HCT116 (cell line): ENCODE results near the gene CPT1B. TPM values are rescaled to one million over a fixed set of nuclear protein-coding genes. Genes with fewer than 3 reads are reported as not detected.
A peak's percentile ranks its signal among the peaks of the same experiment; 100 is the strongest.

Experiments
- ATAC-seq: fragments of 200-7000 bp; cut with Tn5 transposase; 2 replicates; pipeline ENCODE4 v1.9.1; 2020; ENCODE audit warnings: mild to moderate bottlenecking, moderate library complexity
- BruUV-seq: library from RNA; stranded (reverse); fragments of 400-500 nt; replicated peaks from 2 replicates; lab custom pipeline; 2021; lab: Mats Ljungman, UMichigan
- CTCF ChIA-PET: fragments of 300-600 bp; sonication (Branson Sonifier 250); formaldehyde crosslinking; loops from one replicate; lab custom pipeline; 2021; ENCODE audit warnings: antibody characterized with exemption; lab: Charles Lee
- POLR2A ChIA-PET: fragments of 300-600, 350-600 bp; sonication (Branson Sonifier 250); formaldehyde crosslinking; loops from one replicate; lab custom pipeline; 2021; ENCODE audit warnings: antibody characterized with exemption; lab: Charles Lee
- RAD21 ChIA-PET, 2 experiments: fragments of 300-600 bp; sonication (Branson Sonifier 250); formaldehyde crosslinking; loops; one replicate each; lab custom pipeline; 2023; ENCODE audit warnings: low total read pairs in 2 of 2; ENCODE audit not compliant: uncharacterized antibody in 2 of 2, unreplicated experiment in 2 of 2, low non-redundant PET in 1 of 2; lab: Charles Lee
- DNase-seq: peaks from one replicate; pipeline ENCODE4 v3.0.0-alpha.2; 2010; ENCODE audit warnings: low read depth, low spot score
- H2AFZ ChIP-seq: fragments of 200-600 bp; shearing (Covaris generic), sonication (generic); 2 replicates; pipeline ENCODE4 v1.6.1; 2017; ENCODE audit warnings: low read depth, mixed run types, mixed read lengths, antibody characterized with exemption, low read length; ENCODE audit not compliant: poor library complexity, severe bottlenecking
- H3K27ac ChIP-seq: 2 replicates; pipeline ENCODE4 v1.5.1; 2012; ENCODE audit warnings: low read depth, low read length
- H3K27me3 ChIP-seq: fragments of 200-600 bp; sonication (generic); 2 replicates; pipeline ENCODE4 v1.6.1; 2016; ENCODE audit warnings: mixed run types, low read length, mixed read lengths; ENCODE audit not compliant: insufficient read depth
- H3K36me3 ChIP-seq, 2 experiments: fragments of 200-500 bp in 1 of 2; fragments of 200-600 bp in 1 of 2; sonication (Bioruptor generic) in 1 of 2; sonication (generic) in 1 of 2; 2 replicates each; pipeline versions ENCODE4 v1.5.1 to v1.6.1; 2014 to 2016; ENCODE audit warnings: low read length in 2 of 2, inconsistent platforms in 1 of 2, mixed read lengths in 1 of 2, mixed run types in 1 of 2; ENCODE audit not compliant: insufficient read depth in 2 of 2, control insufficient read depth in 1 of 2
- H3K4me1 ChIP-seq, 2 experiments: fragments of 200-600 bp in 1 of 2; sonication (generic) in 1 of 2; 2 replicates each; pipeline versions ENCODE4 v1.5.1 to v1.6.1; 2012 to 2017; ENCODE audit warnings: low read length in 2 of 2, inconsistent platforms in 1 of 2, mild to moderate bottlenecking in 1 of 2, mixed read lengths in 1 of 2, mixed run types in 1 of 2, moderate library complexity in 1 of 2; ENCODE audit not compliant: insufficient read depth in 2 of 2, control insufficient read depth in 1 of 2
- H3K4me2 ChIP-seq: fragments of 200-600 bp; sonication (generic); 2 replicates; pipeline ENCODE4 v1.6.1; 2017; ENCODE audit warnings: mixed run types, low read length, mixed read lengths
- H3K4me3 ChIP-seq, 2 experiments: fragments of 200-600 bp in 1 of 2; sonication (generic) in 1 of 2; replicated peaks in 1 of 2; 2 replicates each; pipeline ENCODE4 v1.5.1; 2011 to 2016; ENCODE audit warnings: low read length in 2 of 2, control low read depth in 1 of 2, low read depth in 1 of 2, mild to moderate bottlenecking in 1 of 2, mixed read lengths in 1 of 2, mixed run types in 1 of 2
- H3K79me2 ChIP-seq: fragments of 200-600 bp; sonication (generic); 2 replicates; pipeline ENCODE4 v1.6.1; 2017; ENCODE audit warnings: mild to moderate bottlenecking, mixed run types, low read length, moderate library complexity, mixed read lengths; ENCODE audit not compliant: insufficient read depth
- H3K9ac ChIP-seq: fragments of 200-600 bp; sonication (generic); 2 replicates; pipeline ENCODE4 v1.6.1; 2016; ENCODE audit warnings: low read length, mixed read lengths
- H3K9me2 ChIP-seq: fragments of 200-600 bp; sonication (generic), shearing (Covaris generic); 2 replicates; pipeline ENCODE4 v1.6.1; 2017; ENCODE audit warnings: mixed run types, mild to moderate bottlenecking, moderate library complexity; ENCODE audit not compliant: insufficient read depth
- H3K9me3 ChIP-seq, 2 experiments: fragments of 200-500 bp in 1 of 2; fragments of 200-600 bp in 1 of 2; sonication (Bioruptor generic) in 1 of 2; sonication (generic) in 1 of 2; 2 replicates each; pipeline ENCODE4 v1.6.1; 2014 to 2017; ENCODE audit warnings: low read length in 2 of 2, mixed read lengths in 2 of 2, inconsistent platforms in 1 of 2, low read depth in 1 of 2, mild to moderate bottlenecking in 1 of 2, mixed run types in 1 of 2, moderate library complexity in 1 of 2; ENCODE audit not compliant: control insufficient read depth in 1 of 2, insufficient read depth in 1 of 2
- H4K20me1 ChIP-seq: fragments of 200-600 bp; sonication (generic), shearing (Covaris generic); 2 replicates; pipeline ENCODE4 v1.6.1; 2017; ENCODE audit warnings: mixed run types, mild to moderate bottlenecking, moderate library complexity; ENCODE audit not compliant: insufficient read depth
- CEBPB ChIP-seq: IDR thresholded peaks from 2 replicates; pipeline ENCODE4 v1.6.1; 2012; ENCODE audit warnings: low read depth
- JUND ChIP-seq: IDR thresholded peaks from 2 replicates; pipeline ENCODE4 v1.6.1; 2012
- POLR2A ChIP-seq: IDR thresholded peaks from 2 replicates; pipeline ENCODE4 v1.7.0; 2011; ENCODE audit warnings: borderline replicate concordance; ENCODE audit not compliant: insufficient read depth, insufficient read length; ENCODE audit errors: extremely low read depth
- POLR2AphosphoS5 ChIP-seq: IDR thresholded peaks from 2 replicates; pipeline ENCODE4 v1.6.1; 2011; ENCODE audit warnings: mild to moderate bottlenecking, low read depth, low read length, moderate library complexity
- SIN3A ChIP-seq: IDR thresholded peaks from 2 replicates; pipeline ENCODE4 v1.6.1; 2012; ENCODE audit warnings: low read depth
- SRF ChIP-seq: IDR thresholded peaks from 2 replicates; pipeline ENCODE4 v1.6.1; 2012; ENCODE audit warnings: low read depth
- TCF7L2 ChIP-seq: IDR thresholded peaks from 2 replicates; pipeline ENCODE4 v1.7.0; 2011; ENCODE audit warnings: borderline replicate concordance, inconsistent platforms; ENCODE audit not compliant: insufficient read depth, insufficient read length; ENCODE audit errors: extremely low read depth
- intact Hi-C: fragments of 100-400 bp; cut with micrococcal nuclease; formaldehyde crosslinking; loops from 2 replicates; pipeline ENCODE4 v1.10.0; 2022
- total RNA-seq: library from RNA; stranded (reverse); gene quantifications from one replicate; pipeline ENCODE4 v1.2.1, GENCODE V29; 2021; ENCODE audit not compliant: unreplicated experiment
- TF ChIP-seq, protein P1 (sequence below): IDR thresholded peaks from 2 replicates; pipeline ENCODE4 v1.6.1; 2012; ENCODE audit warnings: low read depth
- TF ChIP-seq, protein P2 (sequence below): IDR thresholded peaks from 2 replicates; pipeline ENCODE4 v1.6.1; 2012

CPT1B gene
- total RNA-seq, 1 experiment from 2014 or later = 35.1 TPM

GRCh38 chr22:50600538-50600937, 22.3 kb upstream of the CPT1B start, which contains the start of gene MAPK8IP2 (continued):
- no peak for TF ChIP-seq TCF7L2
- no peak for TF ChIP-seq POLR2AphosphoS5
- no peak for TF ChIP-seq SRF

- intact Hi-C loops = no loop called here
- POLR2A ChIA-PET = no interaction called here
- H3K9me3 ChIP-seq = no peaks in the 10 kb centered on the region
- RAD21 ChIA-PET = no interaction called here
- no peaks in the 10 kb centered on the region for H3K9me2 ChIP-seq
- H3K36me3 ChIP-seq = no peaks in the 10 kb centered on the region
- no peak overlapping the region for H3K9ac ChIP-seq
- H3K4me1 ChIP-seq = peaks cover 0 to 10% of the 10 kb centered on the region in 2 experiments; a peak in 1 of 4 replicates
- ATAC-seq (peak; percentile 85), DNase-seq (no peak)
- no TSS peak for BruUV-seq
- TF ChIP-seq JUND (no peak), POLR2A (no peak), CEBPB (no peak), SIN3A (peak; percentile 98), POLR2AphosphoS5 (0 out of 2 replicates have a peak, but pooled peaks have one; percentile 19)
- TF ChIP-seq, protein P1, sequence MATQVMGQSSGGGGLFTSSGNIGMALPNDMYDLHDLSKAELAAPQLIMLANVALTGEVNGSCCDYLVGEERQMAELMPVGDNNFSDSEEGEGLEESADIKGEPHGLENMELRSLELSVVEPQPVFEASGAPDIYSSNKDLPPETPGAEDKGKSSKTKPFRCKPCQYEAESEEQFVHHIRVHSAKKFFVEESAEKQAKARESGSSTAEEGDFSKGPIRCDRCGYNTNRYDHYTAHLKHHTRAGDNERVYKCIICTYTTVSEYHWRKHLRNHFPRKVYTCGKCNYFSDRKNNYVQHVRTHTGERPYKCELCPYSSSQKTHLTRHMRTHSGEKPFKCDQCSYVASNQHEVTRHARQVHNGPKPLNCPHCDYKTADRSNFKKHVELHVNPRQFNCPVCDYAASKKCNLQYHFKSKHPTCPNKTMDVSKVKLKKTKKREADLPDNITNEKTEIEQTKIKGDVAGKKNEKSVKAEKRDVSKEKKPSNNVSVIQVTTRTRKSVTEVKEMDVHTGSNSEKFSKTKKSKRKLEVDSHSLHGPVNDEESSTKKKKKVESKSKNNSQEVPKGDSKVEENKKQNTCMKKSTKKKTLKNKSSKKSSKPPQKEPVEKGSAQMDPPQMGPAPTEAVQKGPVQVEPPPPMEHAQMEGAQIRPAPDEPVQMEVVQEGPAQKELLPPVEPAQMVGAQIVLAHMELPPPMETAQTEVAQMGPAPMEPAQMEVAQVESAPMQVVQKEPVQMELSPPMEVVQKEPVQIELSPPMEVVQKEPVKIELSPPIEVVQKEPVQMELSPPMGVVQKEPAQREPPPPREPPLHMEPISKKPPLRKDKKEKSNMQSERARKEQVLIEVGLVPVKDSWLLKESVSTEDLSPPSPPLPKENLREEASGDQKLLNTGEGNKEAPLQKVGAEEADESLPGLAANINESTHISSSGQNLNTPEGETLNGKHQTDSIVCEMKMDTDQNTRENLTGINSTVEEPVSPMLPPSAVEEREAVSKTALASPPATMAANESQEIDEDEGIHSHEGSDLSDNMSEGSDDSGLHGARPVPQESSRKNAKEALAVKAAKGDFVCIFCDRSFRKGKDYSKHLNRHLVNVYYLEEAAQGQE = peak; percentile 95
- TF ChIP-seq, protein P2, sequence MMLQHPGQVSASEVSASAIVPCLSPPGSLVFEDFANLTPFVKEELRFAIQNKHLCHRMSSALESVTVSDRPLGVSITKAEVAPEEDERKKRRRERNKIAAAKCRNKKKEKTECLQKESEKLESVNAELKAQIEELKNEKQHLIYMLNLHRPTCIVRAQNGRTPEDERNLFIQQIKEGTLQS = no peak
- TF ChIP-seq, all 23 proteins: peak for 3
- no peaks in the 10 kb centered on the region for H3K27me3 ChIP-seq
- H3K79me2 ChIP-seq = no peaks in the 10 kb centered on the region
- H3K4me2 ChIP-seq = peak overlapping the region; percentile 53
- peak overlapping the region; percentile 8 to 16; a peak in 2 of 4 replicates for H3K4me3 ChIP-seq
- no peaks in the 10 kb centered on the region for H4K20me1 ChIP-seq
- CTCF ChIA-PET = no interaction called here
- H2AFZ ChIP-seq = no peak overlapping the region
- no peak overlapping the region for H3K27ac ChIP-seq
These were observed 21.7 kb upstream of the CPT1B start for GRCh38 chr22:50599816-50600455.
